ENCODE results near the gene GDF7. TPM values are rescaled to one million over a fixed set of nuclear protein-coding genes. Genes with fewer than 3 reads are reported as not detected.

GDF7 gene
- total and polyA plus RNA-seq, 2 of the 8 experiments (the other 6 are each of a cell fraction or from before 2014, with no cell fraction given), result 0.04 to 0.06 TPM

DNA sequence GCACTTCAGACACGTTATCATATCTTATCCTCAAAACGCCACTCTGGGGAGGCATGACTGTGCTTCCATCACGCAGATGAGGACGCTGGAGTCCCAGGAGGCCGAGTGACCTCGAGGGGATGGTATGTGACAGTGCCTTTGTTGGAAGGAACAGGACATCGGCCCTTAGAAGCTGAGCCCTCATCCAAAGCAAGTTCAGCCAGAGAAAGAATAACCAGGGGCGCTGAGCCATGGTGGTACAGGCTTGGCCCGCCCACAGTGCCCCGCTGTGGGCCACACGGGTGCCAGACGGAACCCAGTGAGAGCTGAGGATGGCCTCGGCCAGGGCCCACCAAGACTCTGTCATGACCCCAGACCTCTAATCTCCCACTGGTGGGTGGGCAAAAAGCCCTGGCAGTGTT, 47.3 kb upstream of the GDF7 start:
- Histone ChIP-seq H3K4me1 (replicated peaks in 1 of 4; ENCODE audit: control insufficient read depth in 3 of 4, insufficient read depth in 4 of 4, low read length in 3 of 4) (peaks cover 0 to 14% (median 8%) of the 10 kb centered on the region in 4 experiments; a peak in 4 of 7 replicates), H3K18ac (ENCODE audit: extremely low read depth, low read length) (no peak overlapping the region), H3K9ac (replicated peaks in 1 of 4; ENCODE audit: extremely low read depth in 1 of 4, low read depth in 3 of 4, low read length in 3 of 4) (no peak overlapping the region), H2BK5ac (ENCODE audit: low read depth, low read length) (no peak overlapping the region), H3K4ac (replicated peaks; ENCODE audit: insufficient read length, low read depth, low read length) (no peak overlapping the region), H3K4me3 (ENCODE audit: extremely low read depth in 1 of 4, insufficient read depth in 2 of 4, low read depth in 3 of 4, low read length in 4 of 4) (no peak overlapping the region), H3K36me3 (ENCODE audit: control insufficient read depth in 2 of 4, insufficient read depth in 4 of 4, low read length in 3 of 4) (peaks cover 0 to 2% (median 0%) of the 10 kb centered on the region in 4 experiments; a peak in 1 of 8 replicates), H2AFZ (ENCODE audit: low read length) (no peak overlapping the region), H4K5ac (ENCODE audit: insufficient read length, low read depth, low read length) (no peak overlapping the region), H2AK5ac (ENCODE audit: low read depth, low read length) (no peak overlapping the region), H3K14ac (ENCODE audit: insufficient read length) (no peak overlapping the region), H4K8ac (ENCODE audit: extremely low read depth, insufficient read depth, low read length) (no peak overlapping the region), H3K27me3 (replicated peaks in 1 of 4; ENCODE audit: control insufficient read depth in 3 of 4, extremely low read depth in 1 of 4, insufficient read depth in 3 of 4, low read length in 3 of 4) (no peaks in the 10 kb centered on the region; a peak in 1 of 7 replicates), H2BK12ac (ENCODE audit: low read depth, low read length) (no peak overlapping the region), H3K23me2 (ENCODE audit: low read depth, low read length) (no peaks in the 10 kb centered on the region), H3K23ac (ENCODE audit: insufficient read length) (no peak overlapping the region), H3K27ac (ENCODE audit: low read depth, low read length) (no peak overlapping the region), H4K20me1 (replicated peaks in 1 of 2; ENCODE audit: control insufficient read depth in 1 of 2, insufficient read depth in 2 of 2, low read length in 2 of 2) (peaks cover 0 to 2% of the 10 kb centered on the region in 2 experiments), H3K79me2 (ENCODE audit: control insufficient read depth in 1 of 2, insufficient read depth in 2 of 2, low read length in 2 of 2) (no peaks in the 10 kb centered on the region), H3K79me1 (ENCODE audit: low read depth, low read length) (no peaks in the 10 kb centered on the region), H3K56ac (replicated peaks; ENCODE audit: insufficient read length, low read depth, low read length) (no peak overlapping the region), H2BK15ac (ENCODE audit: low read length) (no peak overlapping the region), H4K91ac (replicated peaks; ENCODE audit: insufficient read length, low read length) (no peak overlapping the region), H2BK20ac (ENCODE audit: low read length) (no peak overlapping the region), H3K9me3 (ENCODE audit: insufficient read depth in 2 of 2, low read depth in 1 of 2, low read length in 1 of 2) (no peaks in the 10 kb centered on the region), H2BK120ac (replicated peaks; ENCODE audit: low read depth, low read length) (no peak overlapping the region), H3K4me2 (ENCODE audit: insufficient read depth in 1 of 2, low read depth in 2 of 2, low read length in 2 of 2) (no peak overlapping the region)
- 85% methylated on average over 13 of the region's 13 CpGs; no CpG with 5 or more reads in 1 of the 2 experiments for WGBS, 2 experiments (ENCODE audit: extremely low coverage in 1 of 2, insufficient coverage in 1 of 2, insufficient read length in 1 of 2, insufficient replicate concordance in 2 of 2, low coverage in 1 of 2, low lambda C conversion rate in 2 of 2, missing lambda C conversion rate in 1 of 2)
- no peak for FAIRE-seq
- DNase-seq (ENCODE audit: low read depth in 1 of 2, low spot score in 2 of 2), result no peak
- ChIA-PET POLR2A (ENCODE audit: partially characterized antibody) (interaction anchor here (0.8 kb wide), 1 partner anchor 173 kb away, joined by 3 read pairs; the partner anchor contains the start of gene RHOB), CTCF (ENCODE audit: partially characterized antibody) (interaction anchor here (1.0 to 7.1 kb wide), 6 partner anchors 11 to 179 kb away, joined by 3 to 116 read pairs (median 14); no protein-coding TSS in a partner anchor)
- TF ChIP-seq CBX8 (IDR thresholded peaks at IDR 0.05; ENCODE audit: borderline replicate concordance, low read depth, low read length), result no peak
- no peak for TF ChIP-seq BRCA1 (IDR thresholded peaks at IDR 0.05; ENCODE audit: low read depth, low read length)
- no peak for TF ChIP-seq FOSL1 (IDR thresholded peaks at IDR 0.05; ENCODE audit: insufficient read depth, low read depth, low read length)
- no peak for TF ChIP-seq POU5F1 (IDR thresholded peaks at IDR 0.05; ENCODE audit: low read depth, low read length)
- TF ChIP-seq HDAC6 (IDR thresholded peaks at IDR 0.05; ENCODE audit: low read depth, low read length), result no peak
- no peak for TF ChIP-seq EGR1 (IDR thresholded peaks at IDR 0.05; ENCODE audit: borderline replicate concordance, low read depth, low read length)
- TF ChIP-seq ASH2L (IDR thresholded peaks at IDR 0.05; ENCODE audit: low read length), result no peak
- no peak for TF ChIP-seq SP2 (IDR thresholded peaks at IDR 0.05; ENCODE audit: low read length)
- TF ChIP-seq KDM1A (IDR thresholded peaks at IDR 0.05; ENCODE audit: borderline replicate concordance, low read length), result no peak
- TF ChIP-seq TCF12 (IDR thresholded peaks at IDR 0.05; ENCODE audit: low read depth, low read length), result no peak
- TF ChIP-seq POLR2A (IDR thresholded peaks at IDR 0.05; ENCODE audit: control extremely low read depth in 1 of 2, low read depth in 2 of 2, low read length in 2 of 2), result no peak
- TF ChIP-seq RNF2 (IDR thresholded peaks at IDR 0.05; ENCODE audit: borderline replicate concordance, low read depth, low read length, missing control alignments, poor library complexity, severe bottlenecking), result no peak
- no peak for TF ChIP-seq HDAC2 (IDR thresholded peaks at IDR 0.05; ENCODE audit: borderline replicate concordance in 1 of 2, low read depth in 2 of 2, low read length in 2 of 2)

Measured in H1 (cell line).